ENCODE results near the gene LRRC38. TPM values are rescaled to one million over a fixed set of nuclear protein-coding genes. Genes with fewer than 3 reads are reported as not detected.

LRRC38 gene
- total RNA-seq, 4 donors from 2014 or later: 0.17 TPM; not detected in 3

GRCh38 chr1:13495186-13495585 is 18.6 kb downstream of the LRRC38 start:
- H3K27ac ChIP-seq (replicated peaks in 1 of 4): no peak overlapping the region
- no peaks in the 10 kb centered on the region for H3K36me3 ChIP-seq
- peaks cover 0 to 64% (median 2%) of the 10 kb centered on the region in 4 donors for H3K27me3 ChIP-seq
- TF ChIP-seq EP300 (IDR thresholded peaks at IDR 0.05) (no peak), POLR2AphosphoS5 (IDR thresholded peaks at IDR 0.05) (no peak), POLR2A (IDR thresholded peaks at IDR 0.05; ENCODE audit: low read depth) (no peak), CTCF (IDR thresholded peaks at IDR 0.05) (no peak)
- no peak overlapping the region for H3K4me3 ChIP-seq
- no peaks in the 10 kb centered on the region for H3K9me3 ChIP-seq
- no peak for DNase-seq (ENCODE audit: extremely low spot score)
- no peaks in the 10 kb centered on the region for H3K4me1 ChIP-seq
- WGBS: 70% methylated on average over 7 of the region's 7 CpGs
- intact Hi-C loops (cut with DNase I): no loop called here

GRCh38 chr1:13494712-13495111 is 19.1 kb downstream of the LRRC38 start:
- Histone ChIP-seq H3K27ac (replicated peaks in 1 of 4) (no peak overlapping the region), H3K27me3 (peaks cover 0 to 64% (median 2%) of the 10 kb centered on the region in 4 donors), H3K36me3 (no peaks in the 10 kb centered on the region), H3K9me3 (no peaks in the 10 kb centered on the region), H3K4me3 (no peak overlapping the region), H3K4me1 (no peaks in the 10 kb centered on the region)
- TF ChIP-seq CTCF (IDR thresholded peaks at IDR 0.05): no peak
- no peak for TF ChIP-seq EP300 (IDR thresholded peaks at IDR 0.05)
- TF ChIP-seq POLR2A (IDR thresholded peaks at IDR 0.05; ENCODE audit: low read depth): no peak
- TF ChIP-seq POLR2AphosphoS5 (IDR thresholded peaks at IDR 0.05): no peak
- intact Hi-C loops (cut with DNase I): no loop called here
- WGBS: 81% methylated on average over 5 of the region's 6 CpGs
- no peak for DNase-seq (ENCODE audit: extremely low spot score)

GRCh38 chr1:13494025-13494424 is 19.8 kb downstream of the LRRC38 start:
- intact Hi-C loops (cut with DNase I): no loop called here
- TF ChIP-seq EP300 (IDR thresholded peaks at IDR 0.05): no peak
- no peak for TF ChIP-seq POLR2AphosphoS5 (IDR thresholded peaks at IDR 0.05)
- no peak for TF ChIP-seq CTCF (IDR thresholded peaks at IDR 0.05)
- no peak for TF ChIP-seq POLR2A (IDR thresholded peaks at IDR 0.05; ENCODE audit: low read depth)
- no peak overlapping the region for H3K4me3 ChIP-seq
- WGBS: 70% methylated on average over 5 of the region's 5 CpGs
- no peaks in the 10 kb centered on the region for H3K36me3 ChIP-seq
- H3K27ac ChIP-seq (replicated peaks in 1 of 4): no peak overlapping the region
- H3K27me3 ChIP-seq: peaks cover 0 to 64% (median 2%) of the 10 kb centered on the region in 4 donors
- H3K9me3 ChIP-seq: no peaks in the 10 kb centered on the region
- no peaks in the 10 kb centered on the region for H3K4me1 ChIP-seq
- DNase-seq (ENCODE audit: extremely low spot score): no peak

GRCh38 chr1:13492711-13493110 is 21.1 kb downstream of the LRRC38 start:
- TF ChIP-seq CTCF (IDR thresholded peaks at IDR 0.05) (no peak), EP300 (IDR thresholded peaks at IDR 0.05) (no peak), POLR2AphosphoS5 (IDR thresholded peaks at IDR 0.05) (no peak), POLR2A (IDR thresholded peaks at IDR 0.05; ENCODE audit: low read depth) (no peak)
- intact Hi-C loops (cut with DNase I): no loop called here
- H3K27me3 ChIP-seq: peaks cover 0 to 57% (median 2%) of the 10 kb centered on the region in 4 donors

GRCh38 chr1:13487957-13488356 is 25.8 kb downstream of the LRRC38 start:
- intact Hi-C loops (cut with DNase I): no loop called here
- no peak for DNase-seq (ENCODE audit: extremely low spot score)
- Histone ChIP-seq H3K4me3 (no peak overlapping the region), H3K4me1 (no peaks in the 10 kb centered on the region), H3K36me3 (no peaks in the 10 kb centered on the region), H3K27ac (replicated peaks in 1 of 4) (no peak overlapping the region), H3K9me3 (no peaks in the 10 kb centered on the region), H3K27me3 (peaks cover 0 to 31% (median 0%) of the 10 kb centered on the region in 4 donors)
- 94% methylated on average over 3 of the region's 3 CpGs for WGBS
- TF ChIP-seq POLR2AphosphoS5 (IDR thresholded peaks at IDR 0.05) (no peak), POLR2A (IDR thresholded peaks at IDR 0.05; ENCODE audit: low read depth) (no peak), CTCF (IDR thresholded peaks at IDR 0.05) (no peak), EP300 (IDR thresholded peaks at IDR 0.05) (no peak)

More at GRCh38 chr1:13492711-13493110, 21.1 kb downstream of the LRRC38 start:
- Histone ChIP-seq H3K9me3 (no peaks in the 10 kb centered on the region), H3K4me1 (no peaks in the 10 kb centered on the region), H3K36me3 (no peaks in the 10 kb centered on the region), H3K4me3 (no peak overlapping the region), H3K27ac (replicated peaks in 1 of 4) (no peak overlapping the region)
- 64% methylated on average over 12 of the region's 12 CpGs for WGBS
- DNase-seq (ENCODE audit: extremely low spot score): no peak
